ENCODE measurements around the gene TMEM181.

GRCh38 chr6:158586652-158587051 is 26.8 kb downstream of the TMEM181 start:
- TF ChIP-seq POLR2AphosphoS5 (IDR thresholded peaks at IDR 0.05; ENCODE audit: low read depth, low read length) (no peak), POLR2A (IDR thresholded peaks at IDR 0.05; ENCODE audit: low read depth, low read length) (no peak), TAF1 (IDR thresholded peaks at IDR 0.05; ENCODE audit: low read depth, low read length) (no peak), SPI1 (IDR thresholded peaks at IDR 0.05; ENCODE audit: low read depth, low read length) (no peak), PAX5 (IDR thresholded peaks at IDR 0.05; ENCODE audit: insufficient read depth, low read length, severe bottlenecking) (no peak), POU2F2 (IDR thresholded peaks at IDR 0.05; ENCODE audit: low read depth, low read length) (no peak)
